GM23338 (cell line): ENCODE results near the gene TSLP. TPM values are rescaled to one million over a fixed set of nuclear protein-coding genes. Genes with fewer than 3 reads are reported as not detected.

ENCODE experiments used
- ATAC-seq: fragments of 200-7000 bp; cut with Tn5 transposase; 3 replicates; pipeline ENCODE4 v1.9.1; 2020
- DNase-seq: peaks from one replicate; pipeline ENCODE4 v3.0.0-alpha.2; 2015; ENCODE audit warnings: low spot score
- H2AFZ ChIP-seq: fragments of 200-600 bp; sonication (generic); 2 replicates; pipeline ENCODE4 v1.8.0; 2016; ENCODE audit warnings: antibody characterized with exemption, mild to moderate bottlenecking, moderate library complexity
- H3F3A ChIP-seq: fragments of 200-600 bp; sonication (generic); replicated peaks from 2 replicates; pipeline ENCODE4 v1.8.0; 2017; ENCODE audit warnings: antibody characterized with exemption, mixed run types, low read depth
- H3K27ac ChIP-seq: fragments of 200-600 bp; sonication (generic); 2 replicates; pipeline ENCODE4 v1.6.1; 2016; ENCODE audit warnings: low read depth
- H3K27me3 ChIP-seq: fragments of 200-600 bp; sonication (generic); 2 replicates; pipeline ENCODE4 v1.8.0; 2016; ENCODE audit warnings: mild to moderate bottlenecking, mixed run types, moderate library complexity; ENCODE audit not compliant: insufficient read depth
- H3K36me3 ChIP-seq: fragments of 200-600 bp; sonication (generic); 2 replicates; pipeline ENCODE4 v1.8.0; 2016; ENCODE audit warnings: mild to moderate bottlenecking; ENCODE audit not compliant: insufficient read depth
- H3K4me1 ChIP-seq: fragments of 200-600 bp; sonication (generic); 2 replicates; pipeline ENCODE4 v1.8.0; 2016; ENCODE audit warnings: mild to moderate bottlenecking, moderate library complexity; ENCODE audit not compliant: insufficient read depth
- H3K4me2 ChIP-seq: fragments of 200-600 bp; sonication (generic); 2 replicates; pipeline ENCODE4 v1.7.1; 2017; ENCODE audit warnings: mixed run types
- H3K4me3 ChIP-seq: fragments of 200-600 bp; sonication (generic); 2 replicates; pipeline ENCODE4 v1.6.1; 2016; ENCODE audit warnings: mixed run types
- H3K79me2 ChIP-seq: fragments of 200-600 bp; sonication (generic); replicated peaks from 2 replicates; pipeline ENCODE4 v1.8.0; 2017; ENCODE audit warnings: mild to moderate bottlenecking; ENCODE audit not compliant: insufficient read depth
- H3K9me2 ChIP-seq: fragments of 200-600 bp; sonication (generic); 2 replicates; pipeline ENCODE4 v1.8.0; 2017; ENCODE audit not compliant: insufficient read depth
- H4K20me1 ChIP-seq: fragments of 200-600 bp; sonication (generic); replicated peaks from 2 replicates; pipeline ENCODE4 v1.8.0; 2017; ENCODE audit warnings: mild to moderate bottlenecking; ENCODE audit not compliant: insufficient read depth
- H3K27ac Mint-ChIP-seq: 2 replicates; pipeline ENCODE4 v1.8.0; 2020; ENCODE audit warnings: inconsistent platforms, mild to moderate bottlenecking, moderate library complexity, mixed read lengths
- H3K27me3 Mint-ChIP-seq: 3 replicates; pipeline ENCODE4 v1.8.0; 2022; ENCODE audit warnings: low read depth, mild to moderate bottlenecking, moderate library complexity, mixed read lengths, inconsistent platforms; ENCODE audit not compliant: insufficient read depth, poor library complexity
- H3K36me3 Mint-ChIP-seq: 3 replicates; pipeline ENCODE4 v1.8.0; 2021; ENCODE audit warnings: low read depth, mild to moderate bottlenecking, inconsistent platforms, moderate library complexity, mixed read lengths
- H3K4me1 Mint-ChIP-seq: 3 replicates; pipeline ENCODE4 v1.8.0; 2020; ENCODE audit warnings: mild to moderate bottlenecking, inconsistent platforms, mixed read lengths
- H3K4me3 Mint-ChIP-seq: 3 replicates; pipeline ENCODE4 v1.8.0; 2021; ENCODE audit warnings: moderate library complexity, mild to moderate bottlenecking, inconsistent platforms, mixed read lengths
- H3K9me3 Mint-ChIP-seq: 3 replicates; pipeline ENCODE4 v1.8.0; 2020; ENCODE audit warnings: moderate library complexity, mild to moderate bottlenecking, inconsistent platforms, mixed read lengths
- CREB1 ChIP-seq: fragments of 250-450 bp; sonication (Bioruptor Pico); IDR thresholded peaks from 2 replicates; pipeline ENCODE4 v1.5.0; 2020; ENCODE audit warnings: low read depth, mild to moderate bottlenecking, moderate library complexity
- EZH2 ChIP-seq: fragments of 200-600 bp; sonication (generic); IDR thresholded peaks from one replicate; pipeline ENCODE4 v1.8.0; 2017; ENCODE audit warnings: antibody characterized with exemption, mild to moderate bottlenecking, low read depth; ENCODE audit not compliant: unreplicated experiment
- EZH2phosphoT487 ChIP-seq: fragments of 200-600 bp; sonication (generic); IDR thresholded peaks from one replicate; pipeline ENCODE4 v1.8.1; 2018; ENCODE audit warnings: antibody characterized with exemption; ENCODE audit not compliant: unreplicated experiment
- JUNB ChIP-seq: IDR thresholded peaks from one replicate; pipeline ENCODE4 v1.6.1; 2016; ENCODE audit warnings: antibody characterized with exemption; ENCODE audit not compliant: unreplicated experiment
- NANOG ChIP-seq: IDR thresholded peaks from 2 replicates; pipeline ENCODE4 v1.6.1; 2016; ENCODE audit warnings: antibody characterized with exemption, borderline replicate concordance
- POLR2AphosphoS5 ChIP-seq: IDR thresholded peaks from 2 replicates; pipeline ENCODE4 v1.6.1; 2016; ENCODE audit warnings: antibody characterized with exemption, low read depth
- STAT1 ChIP-seq: IDR thresholded peaks from one replicate; pipeline ENCODE4 v1.6.1; 2016; ENCODE audit warnings: antibody characterized with exemption; ENCODE audit not compliant: unreplicated experiment
- ZNF114 ChIP-seq: fragments of 250-450 bp; sonication (Bioruptor Pico); IDR thresholded peaks from 2 replicates; pipeline ENCODE4 v1.5.0; 2020; ENCODE audit warnings: mild to moderate bottlenecking, moderate library complexity
- ZNF331 ChIP-seq: fragments of 250-450 bp; sonication (Bioruptor Pico); IDR thresholded peaks from 2 replicates; pipeline ENCODE4 v1.5.0; 2020; ENCODE audit warnings: low read depth, mild to moderate bottlenecking, moderate library complexity
- polyA plus RNA-seq: library from polyadenylated mRNA; unstranded; fragments of >200 nt; fragmentation: Nextera tagmentation; extraction: Ambion mirVana; gene quantifications from 2 replicates; pipeline ENCODE4 v1.2.1, GENCODE V29; 2016
- total RNA-seq: library from RNA; depleted of rRNA; stranded (reverse); fragments of >200 nt; shearing (Covaris generic); gene quantifications from 2 replicates; pipeline ENCODE4 v1.2.3, GENCODE V29; 2014
- TF ChIP-seq, protein P1 (sequence below): IDR thresholded peaks from one replicate; pipeline ENCODE4 v1.6.1; 2018; ENCODE audit warnings: antibody characterized with exemption; ENCODE audit not compliant: unreplicated experiment
- TF ChIP-seq, protein P2 (sequence below): fragments of 250-450 bp; sonication (Bioruptor Pico); IDR thresholded peaks from 2 replicates; pipeline ENCODE4 v1.5.0; 2020; ENCODE audit warnings: mild to moderate bottlenecking, moderate library complexity
- TF ChIP-seq, protein P3 (sequence below): IDR thresholded peaks from 2 replicates; pipeline ENCODE4 v1.6.1; 2016; ENCODE audit warnings: antibody characterized with exemption
- TF ChIP-seq, protein P4 (sequence below), 2 experiments: fragments of 200-600 bp in 1 of 2; sonication (generic) in 1 of 2; conservative IDR thresholded peaks; 2 replicates each; pipeline versions ENCODE4 v1.5.1 to v1.6.1; 2016 to 2017; ENCODE audit warnings: antibody characterized with exemption in 2 of 2, low read depth in 2 of 2, mild to moderate bottlenecking in 2 of 2, moderate library complexity in 1 of 2

TSLP gene
- total and polyA plus RNA-seq, 2 experiments from 2014 or later, result 0.35 to 1.5 TPM

DNA sequence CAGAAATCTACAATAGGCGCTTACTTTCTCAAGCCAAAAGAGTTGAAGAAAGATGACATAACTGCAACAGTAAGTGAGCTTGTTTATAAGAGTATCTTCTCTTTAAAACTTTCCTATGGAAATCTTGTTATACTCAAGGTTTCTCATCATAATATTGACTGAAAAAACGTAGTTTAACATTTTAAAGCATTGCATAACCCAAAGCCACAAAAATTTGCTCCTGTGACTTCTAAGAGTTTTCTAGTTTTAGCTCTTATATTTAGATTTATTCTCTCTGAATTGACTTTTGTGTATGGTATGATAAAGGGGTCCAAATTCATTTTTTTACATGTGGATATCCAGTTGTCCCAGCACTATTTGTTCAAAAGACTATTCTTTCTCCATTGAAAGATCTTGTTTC lies 35.9 kb downstream of the TSLP start:
- Mint-ChIP-seq H3K4me3 (no peak overlapping the region), H3K36me3 (peaks cover 67% of the 10 kb centered on the region), H3K4me1 (no peaks in the 10 kb centered on the region), H3K27ac (no peak overlapping the region), H3K9me3 (no peaks in the 10 kb centered on the region), H3K27me3 (no peaks in the 10 kb centered on the region)
- no peaks in the 10 kb centered on the region for H3F3A ChIP-seq
- H3K4me3 ChIP-seq, result no peak overlapping the region
- no peaks in the 10 kb centered on the region for H3K79me2 ChIP-seq
- TF ChIP-seq, protein P1, sequence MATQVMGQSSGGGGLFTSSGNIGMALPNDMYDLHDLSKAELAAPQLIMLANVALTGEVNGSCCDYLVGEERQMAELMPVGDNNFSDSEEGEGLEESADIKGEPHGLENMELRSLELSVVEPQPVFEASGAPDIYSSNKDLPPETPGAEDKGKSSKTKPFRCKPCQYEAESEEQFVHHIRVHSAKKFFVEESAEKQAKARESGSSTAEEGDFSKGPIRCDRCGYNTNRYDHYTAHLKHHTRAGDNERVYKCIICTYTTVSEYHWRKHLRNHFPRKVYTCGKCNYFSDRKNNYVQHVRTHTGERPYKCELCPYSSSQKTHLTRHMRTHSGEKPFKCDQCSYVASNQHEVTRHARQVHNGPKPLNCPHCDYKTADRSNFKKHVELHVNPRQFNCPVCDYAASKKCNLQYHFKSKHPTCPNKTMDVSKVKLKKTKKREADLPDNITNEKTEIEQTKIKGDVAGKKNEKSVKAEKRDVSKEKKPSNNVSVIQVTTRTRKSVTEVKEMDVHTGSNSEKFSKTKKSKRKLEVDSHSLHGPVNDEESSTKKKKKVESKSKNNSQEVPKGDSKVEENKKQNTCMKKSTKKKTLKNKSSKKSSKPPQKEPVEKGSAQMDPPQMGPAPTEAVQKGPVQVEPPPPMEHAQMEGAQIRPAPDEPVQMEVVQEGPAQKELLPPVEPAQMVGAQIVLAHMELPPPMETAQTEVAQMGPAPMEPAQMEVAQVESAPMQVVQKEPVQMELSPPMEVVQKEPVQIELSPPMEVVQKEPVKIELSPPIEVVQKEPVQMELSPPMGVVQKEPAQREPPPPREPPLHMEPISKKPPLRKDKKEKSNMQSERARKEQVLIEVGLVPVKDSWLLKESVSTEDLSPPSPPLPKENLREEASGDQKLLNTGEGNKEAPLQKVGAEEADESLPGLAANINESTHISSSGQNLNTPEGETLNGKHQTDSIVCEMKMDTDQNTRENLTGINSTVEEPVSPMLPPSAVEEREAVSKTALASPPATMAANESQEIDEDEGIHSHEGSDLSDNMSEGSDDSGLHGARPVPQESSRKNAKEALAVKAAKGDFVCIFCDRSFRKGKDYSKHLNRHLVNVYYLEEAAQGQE, result no peak
- TF ChIP-seq CREB1 (no peak), STAT1 (no peak), ZNF331 (CRISPR knock-in tag) (no peak), EZH2phosphoT487 (no peak), JUNB (no peak), ZNF114 (CRISPR knock-in tag) (no peak), POLR2AphosphoS5 (no peak), NANOG (no peak), EZH2 (no peak)
- TF ChIP-seq, protein P2, sequence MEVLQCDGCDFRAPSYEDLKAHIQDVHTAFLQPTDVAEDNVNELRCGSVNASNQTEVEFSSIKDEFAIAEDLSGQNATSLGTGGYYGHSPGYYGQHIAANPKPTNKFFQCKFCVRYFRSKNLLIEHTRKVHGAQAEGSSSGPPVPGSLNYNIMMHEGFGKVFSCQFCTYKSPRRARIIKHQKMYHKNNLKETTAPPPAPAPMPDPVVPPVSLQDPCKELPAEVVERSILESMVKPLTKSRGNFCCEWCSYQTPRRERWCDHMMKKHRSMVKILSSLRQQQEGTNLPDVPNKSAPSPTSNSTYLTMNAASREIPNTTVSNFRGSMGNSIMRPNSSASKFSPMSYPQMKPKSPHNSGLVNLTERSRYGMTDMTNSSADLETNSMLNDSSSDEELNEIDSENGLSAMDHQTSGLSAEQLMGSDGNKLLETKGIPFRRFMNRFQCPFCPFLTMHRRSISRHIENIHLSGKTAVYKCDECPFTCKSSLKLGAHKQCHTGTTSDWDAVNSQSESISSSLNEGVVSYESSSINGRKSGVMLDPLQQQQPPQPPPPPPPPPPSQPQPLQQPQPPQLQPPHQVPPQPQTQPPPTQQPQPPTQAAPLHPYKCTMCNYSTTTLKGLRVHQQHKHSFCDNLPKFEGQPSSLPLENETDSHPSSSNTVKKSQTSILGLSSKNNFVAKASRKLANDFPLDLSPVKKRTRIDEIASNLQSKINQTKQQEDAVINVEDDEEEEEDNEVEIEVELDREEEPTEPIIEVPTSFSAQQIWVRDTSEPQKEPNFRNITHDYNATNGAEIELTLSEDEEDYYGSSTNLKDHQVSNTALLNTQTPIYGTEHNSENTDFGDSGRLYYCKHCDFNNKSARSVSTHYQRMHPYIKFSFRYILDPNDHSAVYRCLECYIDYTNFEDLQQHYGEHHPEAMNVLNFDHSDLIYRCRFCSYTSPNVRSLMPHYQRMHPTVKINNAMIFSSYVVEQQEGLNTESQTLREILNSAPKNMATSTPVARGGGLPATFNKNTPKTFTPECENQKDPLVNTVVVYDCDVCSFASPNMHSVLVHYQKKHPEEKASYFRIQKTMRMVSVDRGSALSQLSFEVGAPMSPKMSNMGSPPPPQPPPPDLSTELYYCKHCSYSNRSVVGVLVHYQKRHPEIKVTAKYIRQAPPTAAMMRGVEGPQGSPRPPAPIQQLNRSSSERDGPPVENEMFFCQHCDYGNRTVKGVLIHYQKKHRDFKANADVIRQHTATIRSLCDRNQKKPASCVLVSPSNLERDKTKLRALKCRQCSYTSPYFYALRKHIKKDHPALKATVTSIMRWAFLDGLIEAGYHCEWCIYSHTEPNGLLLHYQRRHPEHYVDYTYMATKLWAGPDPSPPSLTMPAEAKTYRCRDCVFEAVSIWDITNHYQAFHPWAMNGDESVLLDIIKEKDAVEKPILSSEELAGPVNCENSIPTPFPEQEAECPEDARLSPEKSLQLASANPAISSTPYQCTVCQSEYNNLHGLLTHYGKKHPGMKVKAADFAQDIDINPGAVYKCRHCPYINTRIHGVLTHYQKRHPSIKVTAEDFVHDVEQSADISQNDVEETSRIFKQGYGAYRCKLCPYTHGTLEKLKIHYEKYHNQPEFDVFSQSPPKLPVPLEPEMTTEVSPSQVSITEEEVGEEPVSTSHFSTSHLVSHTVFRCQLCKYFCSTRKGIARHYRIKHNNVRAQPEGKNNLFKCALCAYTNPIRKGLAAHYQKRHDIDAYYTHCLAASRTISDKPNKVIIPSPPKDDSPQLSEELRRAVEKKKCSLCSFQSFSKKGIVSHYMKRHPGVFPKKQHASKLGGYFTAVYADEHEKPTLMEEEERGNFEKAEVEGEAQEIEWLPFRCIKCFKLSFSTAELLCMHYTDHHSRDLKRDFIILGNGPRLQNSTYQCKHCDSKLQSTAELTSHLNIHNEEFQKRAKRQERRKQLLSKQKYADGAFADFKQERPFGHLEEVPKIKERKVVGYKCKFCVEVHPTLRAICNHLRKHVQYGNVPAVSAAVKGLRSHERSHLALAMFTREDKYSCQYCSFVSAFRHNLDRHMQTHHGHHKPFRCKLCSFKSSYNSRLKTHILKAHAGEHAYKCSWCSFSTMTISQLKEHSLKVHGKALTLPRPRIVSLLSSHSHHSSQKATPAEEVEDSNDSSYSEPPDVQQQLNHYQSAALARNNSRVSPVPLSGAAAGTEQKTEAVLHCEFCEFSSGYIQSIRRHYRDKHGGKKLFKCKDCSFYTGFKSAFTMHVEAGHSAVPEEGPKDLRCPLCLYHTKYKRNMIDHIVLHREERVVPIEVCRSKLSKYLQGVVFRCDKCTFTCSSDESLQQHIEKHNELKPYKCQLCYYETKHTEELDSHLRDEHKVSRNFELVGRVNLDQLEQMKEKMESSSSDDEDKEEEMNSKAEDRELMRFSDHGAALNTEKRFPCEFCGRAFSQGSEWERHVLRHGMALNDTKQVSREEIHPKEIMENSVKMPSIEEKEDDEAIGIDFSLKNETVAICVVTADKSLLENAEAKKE (CRISPR knock-in tag), result no peak
- TF ChIP-seq, protein P3, sequence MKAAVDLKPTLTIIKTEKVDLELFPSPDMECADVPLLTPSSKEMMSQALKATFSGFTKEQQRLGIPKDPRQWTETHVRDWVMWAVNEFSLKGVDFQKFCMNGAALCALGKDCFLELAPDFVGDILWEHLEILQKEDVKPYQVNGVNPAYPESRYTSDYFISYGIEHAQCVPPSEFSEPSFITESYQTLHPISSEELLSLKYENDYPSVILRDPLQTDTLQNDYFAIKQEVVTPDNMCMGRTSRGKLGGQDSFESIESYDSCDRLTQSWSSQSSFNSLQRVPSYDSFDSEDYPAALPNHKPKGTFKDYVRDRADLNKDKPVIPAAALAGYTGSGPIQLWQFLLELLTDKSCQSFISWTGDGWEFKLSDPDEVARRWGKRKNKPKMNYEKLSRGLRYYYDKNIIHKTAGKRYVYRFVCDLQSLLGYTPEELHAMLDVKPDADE, result no peak
- TF ChIP-seq, protein P4, sequence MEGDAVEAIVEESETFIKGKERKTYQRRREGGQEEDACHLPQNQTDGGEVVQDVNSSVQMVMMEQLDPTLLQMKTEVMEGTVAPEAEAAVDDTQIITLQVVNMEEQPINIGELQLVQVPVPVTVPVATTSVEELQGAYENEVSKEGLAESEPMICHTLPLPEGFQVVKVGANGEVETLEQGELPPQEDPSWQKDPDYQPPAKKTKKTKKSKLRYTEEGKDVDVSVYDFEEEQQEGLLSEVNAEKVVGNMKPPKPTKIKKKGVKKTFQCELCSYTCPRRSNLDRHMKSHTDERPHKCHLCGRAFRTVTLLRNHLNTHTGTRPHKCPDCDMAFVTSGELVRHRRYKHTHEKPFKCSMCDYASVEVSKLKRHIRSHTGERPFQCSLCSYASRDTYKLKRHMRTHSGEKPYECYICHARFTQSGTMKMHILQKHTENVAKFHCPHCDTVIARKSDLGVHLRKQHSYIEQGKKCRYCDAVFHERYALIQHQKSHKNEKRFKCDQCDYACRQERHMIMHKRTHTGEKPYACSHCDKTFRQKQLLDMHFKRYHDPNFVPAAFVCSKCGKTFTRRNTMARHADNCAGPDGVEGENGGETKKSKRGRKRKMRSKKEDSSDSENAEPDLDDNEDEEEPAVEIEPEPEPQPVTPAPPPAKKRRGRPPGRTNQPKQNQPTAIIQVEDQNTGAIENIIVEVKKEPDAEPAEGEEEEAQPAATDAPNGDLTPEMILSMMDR (conservative IDR thresholded peaks at IDR 0.05; ENCODE audit: low read depth in 2 of 2), result no peak
- H2AFZ ChIP-seq, result no peak overlapping the region
- no peak overlapping the region for H3K4me2 ChIP-seq
- no peaks in the 10 kb centered on the region for H3K4me1 ChIP-seq
- H4K20me1 ChIP-seq, result no peaks in the 10 kb centered on the region
- ATAC-seq (no peak), DNase-seq (no peak)
- no peak overlapping the region for H3K27ac ChIP-seq
- no peaks in the 10 kb centered on the region for H3K27me3 ChIP-seq
- peaks cover 77% of the 10 kb centered on the region for H3K36me3 ChIP-seq
- H3K9me2 ChIP-seq, result no peaks in the 10 kb centered on the region
